C4-2B (cell line): ENCODE measurements around the gene ZNF345.

Experiments used
- H3K27ac ChIP-seq: fragments of 450-650 bp; 2 replicates; pipeline ENCODE4 v1.5.1; 2017
- ZFX ChIP-seq: fragments of 450-650 bp; IDR thresholded peaks from 2 replicates; pipeline ENCODE4 v1.6.1; 2017
- TF ChIP-seq, protein P1 (sequence below): fragments of 450-650 bp; conservative IDR thresholded peaks from 2 replicates; pipeline ENCODE4 v1.5.1; 2017; ENCODE audit warnings: mild to moderate bottlenecking

The ZNF345 gene

DNA sequence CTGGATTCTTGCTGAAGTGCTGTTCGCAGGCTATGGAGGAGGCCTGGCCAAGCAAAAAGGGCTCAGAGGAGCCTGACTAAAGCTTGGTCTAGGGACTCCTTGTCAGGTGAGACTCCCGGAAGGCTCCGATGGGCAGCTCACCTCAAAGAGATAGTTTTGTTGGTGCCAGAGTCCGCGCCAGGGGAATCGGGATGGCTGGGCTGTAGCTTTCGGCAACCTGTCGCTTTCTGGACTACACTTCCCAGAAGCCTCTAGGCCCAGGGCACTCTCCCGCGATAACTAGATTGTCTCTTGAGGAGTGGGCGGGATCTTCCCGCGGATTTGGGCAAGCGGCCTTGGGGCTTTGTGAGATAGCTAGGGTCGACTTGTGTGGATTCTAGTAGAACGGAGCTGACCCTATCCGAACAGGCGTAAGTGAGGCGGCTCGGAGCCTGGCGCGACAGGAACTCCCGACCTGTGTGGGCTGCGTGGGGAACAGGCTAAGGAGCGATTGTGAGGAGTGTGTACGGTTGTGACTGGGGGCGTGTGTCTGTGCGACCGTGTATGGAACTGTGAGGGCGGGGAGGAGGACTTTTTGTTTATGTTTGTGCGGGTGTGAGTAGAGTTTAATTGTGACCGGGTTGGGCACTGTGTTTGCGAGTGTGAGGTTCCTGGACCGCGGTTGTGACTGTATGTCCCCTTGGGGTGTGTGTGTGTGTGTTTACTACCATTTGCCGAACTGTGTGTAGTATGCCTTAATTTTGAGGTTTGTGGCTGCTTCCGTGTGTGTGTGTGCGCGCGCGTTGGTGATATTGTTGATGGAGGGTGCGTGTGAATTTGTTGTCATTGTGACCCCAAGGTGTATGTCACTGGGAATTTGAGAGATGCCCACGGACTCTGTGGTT lies at the start of gene ZNF345:
Gene ZNF345 (plus strand): TSS at position 318 of the 884 bp plus-strand sequence. CDS start 25,955 bp downstream, outside the sequence.
- peak within 1 kb of the TSS; percentile 55 for H3K27ac ChIP-seq

DNA sequence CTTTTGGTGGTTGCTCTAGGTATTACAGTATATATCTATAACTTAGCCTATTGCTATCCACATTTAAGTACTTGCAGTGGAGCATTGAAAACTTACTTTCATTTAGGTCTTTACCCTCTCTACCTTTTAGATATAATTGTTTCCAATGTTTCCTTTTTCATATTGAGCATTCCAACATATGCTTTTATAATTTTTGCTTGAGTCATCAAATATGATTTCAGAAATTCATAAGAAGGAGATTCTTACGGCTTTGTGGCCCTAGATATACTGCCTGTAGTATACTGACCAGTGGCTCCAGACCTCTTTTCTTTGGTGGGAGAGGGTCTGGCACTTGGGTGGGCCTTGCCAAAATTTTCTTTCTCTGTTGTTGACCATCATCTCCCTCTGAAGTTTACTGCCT lies 45.3 kb upstream of the ZNF345 start:
- no peak for TF ChIP-seq ZFX
- TF ChIP-seq, protein P1, sequence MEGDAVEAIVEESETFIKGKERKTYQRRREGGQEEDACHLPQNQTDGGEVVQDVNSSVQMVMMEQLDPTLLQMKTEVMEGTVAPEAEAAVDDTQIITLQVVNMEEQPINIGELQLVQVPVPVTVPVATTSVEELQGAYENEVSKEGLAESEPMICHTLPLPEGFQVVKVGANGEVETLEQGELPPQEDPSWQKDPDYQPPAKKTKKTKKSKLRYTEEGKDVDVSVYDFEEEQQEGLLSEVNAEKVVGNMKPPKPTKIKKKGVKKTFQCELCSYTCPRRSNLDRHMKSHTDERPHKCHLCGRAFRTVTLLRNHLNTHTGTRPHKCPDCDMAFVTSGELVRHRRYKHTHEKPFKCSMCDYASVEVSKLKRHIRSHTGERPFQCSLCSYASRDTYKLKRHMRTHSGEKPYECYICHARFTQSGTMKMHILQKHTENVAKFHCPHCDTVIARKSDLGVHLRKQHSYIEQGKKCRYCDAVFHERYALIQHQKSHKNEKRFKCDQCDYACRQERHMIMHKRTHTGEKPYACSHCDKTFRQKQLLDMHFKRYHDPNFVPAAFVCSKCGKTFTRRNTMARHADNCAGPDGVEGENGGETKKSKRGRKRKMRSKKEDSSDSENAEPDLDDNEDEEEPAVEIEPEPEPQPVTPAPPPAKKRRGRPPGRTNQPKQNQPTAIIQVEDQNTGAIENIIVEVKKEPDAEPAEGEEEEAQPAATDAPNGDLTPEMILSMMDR = no peak
- H3K27ac ChIP-seq = no peak overlapping the region

More for the DNA sequence above, at the start of gene ZNF345:
- no peak for TF ChIP-seq ZFX
- TF ChIP-seq, protein P1 = no peak

DNA sequence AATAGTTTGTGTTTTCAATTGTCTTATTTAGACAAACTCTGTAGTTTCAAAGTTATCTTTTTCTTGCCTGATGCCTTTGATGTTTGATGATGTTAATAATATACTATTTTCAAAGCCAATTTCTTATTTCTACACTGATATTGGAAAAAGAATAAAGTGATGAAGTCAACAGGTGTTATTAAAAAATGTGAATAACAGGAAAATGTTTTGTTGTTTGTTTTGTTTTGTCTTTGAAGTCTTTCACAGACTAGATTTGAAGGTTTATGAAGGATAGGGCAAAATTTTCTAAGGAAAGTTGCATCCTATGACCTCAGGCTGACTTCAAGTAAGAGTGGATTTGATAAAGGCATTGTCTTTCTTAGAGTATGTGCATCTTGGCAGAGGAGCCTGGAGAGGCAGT lies 43.6 kb upstream of the ZNF345 start:
- TF ChIP-seq ZFX = no peak
- TF ChIP-seq, protein P1 = no peak
- H3K27ac ChIP-seq = no peak overlapping the region

DNA sequence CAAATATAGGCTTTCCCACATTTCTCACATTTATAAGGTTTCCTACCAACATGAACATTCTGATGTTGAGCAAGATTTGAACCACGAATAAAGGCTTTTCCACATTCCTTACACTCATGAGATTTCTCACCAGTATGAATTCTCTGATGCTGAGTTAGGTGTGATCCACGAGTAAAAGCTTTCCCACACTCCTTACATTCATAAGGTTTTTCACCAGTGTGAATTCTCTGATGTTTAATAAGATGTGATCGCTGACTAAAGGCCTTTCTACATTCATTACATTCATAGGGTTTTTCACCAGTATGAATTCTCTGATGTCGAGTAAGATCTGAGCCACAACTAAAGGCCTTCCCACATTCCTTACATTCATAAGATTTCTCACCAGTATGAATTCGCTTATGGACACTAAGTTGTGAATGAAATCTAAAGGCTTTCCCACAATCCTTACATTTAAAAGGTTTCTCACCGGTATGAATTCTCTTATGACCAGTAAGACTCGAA lies 31.5 kb upstream of the ZNF345 start:
- TF ChIP-seq, protein P1 = no peak
- no peak for TF ChIP-seq ZFX
- H3K27ac ChIP-seq = no peak overlapping the region

DNA sequence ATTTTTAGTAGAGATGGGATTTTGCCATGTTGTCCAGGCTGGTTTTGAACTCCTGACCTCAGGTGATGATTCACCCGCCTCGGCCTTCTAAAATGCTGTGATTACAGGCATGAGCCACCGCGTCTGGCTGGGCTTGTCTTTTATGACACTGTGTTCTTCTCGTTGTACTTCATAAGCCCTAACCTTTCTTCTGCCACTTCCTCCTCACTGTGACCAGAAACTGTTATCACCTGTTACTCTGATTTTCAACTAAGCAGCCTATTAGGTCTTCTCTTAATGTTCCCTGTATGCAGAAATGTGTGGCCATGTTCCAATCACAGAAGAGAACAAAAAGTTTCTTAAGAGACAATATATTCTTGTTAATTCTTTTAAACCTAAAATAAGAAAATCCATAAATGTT lies 28.9 kb upstream of the ZNF345 start:
- H3K27ac ChIP-seq = no peak overlapping the region
- no peak for TF ChIP-seq ZFX
- TF ChIP-seq, protein P1 = no peak

DNA sequence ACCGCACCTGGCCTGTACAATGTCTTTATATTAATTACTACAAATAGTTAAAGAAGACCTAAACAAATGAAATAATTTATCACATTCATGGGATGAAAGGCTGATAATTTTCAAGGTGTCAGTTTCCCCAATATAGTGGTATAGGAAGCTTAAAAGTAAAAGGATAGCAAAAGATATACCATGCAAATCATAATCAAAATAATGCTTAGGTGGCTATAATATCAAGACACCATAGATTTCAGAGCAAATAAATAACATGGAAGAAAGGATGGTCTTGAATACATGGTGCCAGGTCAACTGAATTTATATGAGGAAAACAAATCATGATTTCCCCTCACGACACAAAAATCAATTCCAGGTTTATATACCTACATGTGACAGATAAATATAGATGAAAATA lies 17.2 kb upstream of the ZNF345 start:
- H3K27ac ChIP-seq = no peak overlapping the region
- TF ChIP-seq, protein P1 = no peak
- TF ChIP-seq ZFX = no peak

DNA sequence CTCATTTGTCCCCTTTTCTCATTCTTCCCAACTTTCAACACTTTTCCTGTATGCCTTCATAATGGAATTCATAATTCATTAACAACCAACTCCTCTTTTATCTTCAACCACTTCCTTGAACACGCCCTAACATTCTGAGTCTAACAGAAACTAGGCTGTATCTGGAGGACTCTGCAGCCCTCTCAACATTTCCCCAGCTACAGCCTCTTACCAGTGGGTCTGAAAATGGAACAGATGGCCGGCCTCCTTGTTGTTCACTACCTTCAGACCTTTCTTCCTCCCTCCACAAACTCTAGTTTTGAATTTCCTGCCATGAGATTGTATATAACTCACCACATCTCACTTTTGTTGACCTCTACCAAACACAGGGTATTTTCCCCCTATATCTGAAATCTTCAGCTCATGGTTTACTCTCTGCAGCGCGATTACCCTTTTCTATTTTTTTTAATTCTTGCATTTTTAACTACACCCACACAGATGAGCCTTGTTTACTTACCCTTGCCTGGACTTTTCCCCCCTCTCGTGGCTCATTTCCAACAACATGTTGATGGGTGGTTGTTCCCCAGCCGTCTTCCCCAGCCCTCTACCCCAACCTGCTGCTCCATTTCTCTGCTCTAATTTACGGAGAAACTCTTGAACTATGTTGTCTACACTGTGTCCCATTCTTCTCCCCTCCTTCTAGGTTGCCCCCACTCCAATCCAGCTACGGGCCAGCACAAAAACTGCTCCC lies 13.3 kb upstream of the ZNF345 start:
- peak overlapping the region; percentile 59 for H3K27ac ChIP-seq
- TF ChIP-seq ZFX = no peak
- TF ChIP-seq, protein P1 = no peak
